Measurements from ENCODE around the gene EPS8L2. TPM values are rescaled to one million over a fixed set of nuclear protein-coding genes. Genes with fewer than 3 reads are reported as not detected.

EPS8L2 gene
- total and polyA plus RNA-seq, 2 of the 4 experiments (the other 2 are of a cell fraction), result 17.2 to 39.4 TPM

DNA sequence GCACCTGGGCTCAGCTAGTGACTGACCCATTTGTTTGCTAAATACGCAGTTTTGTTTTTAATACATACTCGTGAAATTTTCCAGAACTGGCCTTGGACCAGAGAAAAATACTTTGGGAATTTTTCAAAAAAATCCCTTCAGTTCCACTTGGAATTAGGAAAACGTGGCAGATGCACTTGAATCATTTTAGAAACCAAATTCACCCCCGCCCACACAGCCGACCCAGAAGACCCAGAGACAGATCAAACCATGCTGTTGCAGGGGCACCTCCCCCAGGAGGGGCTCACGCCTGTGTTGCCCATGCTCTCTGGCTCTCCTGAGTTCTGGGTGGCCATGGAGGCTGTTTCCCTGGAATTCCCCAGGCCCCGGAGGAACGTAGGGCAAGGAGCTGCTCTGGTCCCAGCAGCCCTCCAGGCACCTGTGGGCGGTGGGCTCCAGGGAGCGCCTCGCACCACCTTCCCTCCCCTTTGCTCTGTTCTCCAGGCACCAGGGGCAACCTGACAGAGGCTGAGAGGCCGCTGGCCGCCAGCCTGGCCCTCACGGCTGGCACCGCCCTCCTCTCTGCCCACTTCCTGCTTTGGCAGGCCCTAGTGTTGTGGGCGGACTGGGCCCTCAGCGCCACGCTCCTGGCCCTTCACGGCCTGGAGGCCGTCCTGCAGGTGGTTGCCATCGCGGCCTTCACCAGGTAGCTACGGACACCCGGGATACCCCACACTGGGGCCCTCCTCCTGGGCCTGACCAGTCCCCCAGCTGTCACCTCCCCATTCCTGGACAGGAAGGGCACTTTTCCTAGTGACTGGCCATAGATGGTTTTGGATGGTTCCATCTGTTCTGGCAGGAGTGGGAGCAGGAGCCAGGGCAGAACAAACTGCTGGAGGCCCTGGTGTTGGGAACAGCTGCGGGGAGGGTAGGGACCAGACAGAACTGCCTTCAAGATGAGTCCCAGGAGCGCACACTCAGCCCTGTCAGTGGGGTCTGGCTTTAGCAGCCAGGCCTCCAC, 3.3 kb upstream of the EPS8L2 start:
- Histone ChIP-seq H3K36me3 (ENCODE audit: control insufficient read depth, insufficient read depth, low read length) (peaks cover 21% of the 10 kb centered on the region; the same call in 1 of the 2 replicates), H3K4me3 (ENCODE audit: insufficient read depth, low read depth, low read length) (no peak overlapping the region), H2BK20ac (ENCODE audit: low read depth, low read length) (no peak overlapping the region), H3K18ac (ENCODE audit: low read depth, low read length) (no peak overlapping the region), H4K8ac (ENCODE audit: low read depth in 2 of 2, low read length in 2 of 2) (no peak overlapping the region), H2BK15ac (ENCODE audit: low read depth, low read length) (no peak overlapping the region), H2BK5ac (ENCODE audit: low read depth, low read length, poor library complexity, severe bottlenecking) (no peak overlapping the region), H3K4me2 (ENCODE audit: low read depth, low read length) (no peak overlapping the region), H4K91ac (ENCODE audit: insufficient read depth, low read depth, low read length) (no peak overlapping the region), H3K9ac (ENCODE audit: low read depth, low read length) (no peak overlapping the region), H3K27me3 (ENCODE audit: control insufficient read depth, insufficient read depth, low read length) (no peaks in the 10 kb centered on the region), H2BK120ac (ENCODE audit: low read depth, low read length) (no peak overlapping the region), H4K20me1 (ENCODE audit: insufficient read depth, low read length) (peaks cover 19% of the 10 kb centered on the region), H3K9me1 (ENCODE audit: insufficient read depth, low read length) (peaks cover 25% of the 10 kb centered on the region), H3K23ac (ENCODE audit: low read depth, low read length) (no peak overlapping the region), H3K79me1 (ENCODE audit: low read depth in 1 of 2, low read length in 2 of 2) (peaks cover 17 to 73% of the 10 kb centered on the region in 2 experiments), H3K4me1 (ENCODE audit: control insufficient read depth, insufficient read depth, low read length) (peaks cover 37% of the 10 kb centered on the region), H3K27ac (ENCODE audit: insufficient read depth, low read length) (no peak overlapping the region), H3K4ac (ENCODE audit: low read depth, low read length) (no peak overlapping the region), H4K5ac (ENCODE audit: low read depth, low read length) (no peak overlapping the region), H2AFZ (replicated peaks; ENCODE audit: low read length, poor library complexity) (peak overlapping the region; percentile 10), H3K9me3 (ENCODE audit: control insufficient read depth, insufficient read depth, low read length) (no peaks in the 10 kb centered on the region), H2AK9ac (replicated peaks; ENCODE audit: low read depth, low read length, poor library complexity) (peak overlapping the region; percentile 56), H3K56ac (ENCODE audit: extremely low read depth, insufficient read depth, low read length) (no peak overlapping the region), H2AK5ac (ENCODE audit: low read depth, low read length) (no peak overlapping the region), H3K14ac (replicated peaks; ENCODE audit: low read depth, low read length) (no peak overlapping the region)
- in situ Hi-C loops (cut with MboI; ENCODE audit: low sequenced_read_pairs), result no loop called here
- ATAC-seq (ENCODE audit: low read depth) (no peak), DNase-seq (no peak)
- dilution Hi-C loops (cut with HindIII; ENCODE audit: low sequenced_read_pairs, unreplicated experiment), result no loop called here
- intact Hi-C loops (cut with micrococcal nuclease), result no loop called here
- 89% methylated on average over 13 of the region's 26 CpGs; no CpG with 5 or more reads in 1 of the 2 experiments for WGBS, 2 experiments (ENCODE audit: extremely low coverage in 2 of 2, insufficient read length in 1 of 2)
- ChIA-PET CTCF (no interaction called here), POLR2A (ENCODE audit: unreplicated experiment) (no interaction called here)
- BruUV-seq (replicated peaks), result no TSS peak
- no peak for TF ChIP-seq MXI1 (IDR thresholded peaks at IDR 0.05; ENCODE audit: borderline replicate concordance, low read depth, low read length)
- TF ChIP-seq MAFK (IDR thresholded peaks at IDR 0.05; ENCODE audit: low read depth, low read length), result no peak
- TF ChIP-seq CHD1 (IDR thresholded peaks at IDR 0.05; ENCODE audit: low read depth, low read length), result no peak
- no peak for TF ChIP-seq BHLHE40 (IDR thresholded peaks at IDR 0.05; ENCODE audit: low read depth, low read length)
- TF ChIP-seq, protein P1, sequence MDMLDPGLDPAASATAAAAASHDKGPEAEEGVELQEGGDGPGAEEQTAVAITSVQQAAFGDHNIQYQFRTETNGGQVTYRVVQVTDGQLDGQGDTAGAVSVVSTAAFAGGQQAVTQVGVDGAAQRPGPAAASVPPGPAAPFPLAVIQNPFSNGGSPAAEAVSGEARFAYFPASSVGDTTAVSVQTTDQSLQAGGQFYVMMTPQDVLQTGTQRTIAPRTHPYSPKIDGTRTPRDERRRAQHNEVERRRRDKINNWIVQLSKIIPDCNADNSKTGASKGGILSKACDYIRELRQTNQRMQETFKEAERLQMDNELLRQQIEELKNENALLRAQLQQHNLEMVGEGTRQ (IDR thresholded peaks at IDR 0.05; ENCODE audit: low read depth, low read length), result no peak
- no peak for TF ChIP-seq SMC3 (IDR thresholded peaks at IDR 0.05; ENCODE audit: low read depth, low read length)
- TF ChIP-seq, protein P2, sequence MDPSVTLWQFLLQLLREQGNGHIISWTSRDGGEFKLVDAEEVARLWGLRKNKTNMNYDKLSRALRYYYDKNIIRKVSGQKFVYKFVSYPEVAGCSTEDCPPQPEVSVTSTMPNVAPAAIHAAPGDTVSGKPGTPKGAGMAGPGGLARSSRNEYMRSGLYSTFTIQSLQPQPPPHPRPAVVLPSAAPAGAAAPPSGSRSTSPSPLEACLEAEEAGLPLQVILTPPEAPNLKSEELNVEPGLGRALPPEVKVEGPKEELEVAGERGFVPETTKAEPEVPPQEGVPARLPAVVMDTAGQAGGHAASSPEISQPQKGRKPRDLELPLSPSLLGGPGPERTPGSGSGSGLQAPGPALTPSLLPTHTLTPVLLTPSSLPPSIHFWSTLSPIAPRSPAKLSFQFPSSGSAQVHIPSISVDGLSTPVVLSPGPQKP (IDR thresholded peaks at IDR 0.05; ENCODE audit: borderline replicate concordance, low read depth, low read length), result no peak
- no peak for TF ChIP-seq FOS (IDR thresholded peaks at IDR 0.05; ENCODE audit: low read depth, low read length)
- TF ChIP-seq, protein P3, sequence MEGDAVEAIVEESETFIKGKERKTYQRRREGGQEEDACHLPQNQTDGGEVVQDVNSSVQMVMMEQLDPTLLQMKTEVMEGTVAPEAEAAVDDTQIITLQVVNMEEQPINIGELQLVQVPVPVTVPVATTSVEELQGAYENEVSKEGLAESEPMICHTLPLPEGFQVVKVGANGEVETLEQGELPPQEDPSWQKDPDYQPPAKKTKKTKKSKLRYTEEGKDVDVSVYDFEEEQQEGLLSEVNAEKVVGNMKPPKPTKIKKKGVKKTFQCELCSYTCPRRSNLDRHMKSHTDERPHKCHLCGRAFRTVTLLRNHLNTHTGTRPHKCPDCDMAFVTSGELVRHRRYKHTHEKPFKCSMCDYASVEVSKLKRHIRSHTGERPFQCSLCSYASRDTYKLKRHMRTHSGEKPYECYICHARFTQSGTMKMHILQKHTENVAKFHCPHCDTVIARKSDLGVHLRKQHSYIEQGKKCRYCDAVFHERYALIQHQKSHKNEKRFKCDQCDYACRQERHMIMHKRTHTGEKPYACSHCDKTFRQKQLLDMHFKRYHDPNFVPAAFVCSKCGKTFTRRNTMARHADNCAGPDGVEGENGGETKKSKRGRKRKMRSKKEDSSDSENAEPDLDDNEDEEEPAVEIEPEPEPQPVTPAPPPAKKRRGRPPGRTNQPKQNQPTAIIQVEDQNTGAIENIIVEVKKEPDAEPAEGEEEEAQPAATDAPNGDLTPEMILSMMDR (conservative IDR thresholded peaks at IDR 0.05; ENCODE audit: low read depth, low read length), result no peak
- no peak for TF ChIP-seq CEBPB (IDR thresholded peaks at IDR 0.05; ENCODE audit: low read depth, low read length)
- TF ChIP-seq RCOR1 (IDR thresholded peaks at IDR 0.05; ENCODE audit: insufficient replicate concordance, low read length), result no peak
- TF ChIP-seq MAZ (IDR thresholded peaks at IDR 0.05; ENCODE audit: borderline replicate concordance, low read depth, low read length), result no peak
- no peak for TF ChIP-seq NFE2L2 (IDR thresholded peaks at IDR 0.05; ENCODE audit: low read depth, low read length)
- no peak for TF ChIP-seq POLR2A (IDR thresholded peaks at IDR 0.05; ENCODE audit: low read depth, low read length)
